GM12873 (cell line): ENCODE data around the gene AKAP12.

ENCODE experiments used
- CTCF ChIP-seq: IDR thresholded peaks from 2 replicates; pipeline ENCODE4 v1.5.1; 2012; ENCODE audit warnings: low read depth, mild to moderate bottlenecking, moderate library complexity, low read length, control low read depth; ENCODE audit not compliant: insufficient read depth; ENCODE audit errors: missing control alignments

The AKAP12 gene

GRCh38 chr6:151310852-151311767 is 71.3 kb downstream of the AKAP12 start:
- no peak for TF ChIP-seq CTCF

- TF ChIP-seq CTCF = no peak
Observed at GRCh38 chr6:151313066-151313491, 73.3 kb downstream of the AKAP12 start.

- TF ChIP-seq CTCF = no peak
Observed at GRCh38 chr6:151317103-151317994, 77.6 kb downstream of the AKAP12 start.

GRCh38 chr6:151317995-151318365 is 78.2 kb downstream of the AKAP12 start:
- no peak for TF ChIP-seq CTCF

- TF ChIP-seq CTCF = no peak
Observed at GRCh38 chr6:151320140-151320539, 80.4 kb downstream of the AKAP12 start.

GRCh38 chr6:151321438-151321837 is 81.7 kb downstream of the AKAP12 start:
- no peak for TF ChIP-seq CTCF

- no peak for TF ChIP-seq CTCF
Observed at GRCh38 chr6:151322570-151322969, 82.8 kb downstream of the AKAP12 start.
